AG04449 (cell line): ENCODE results near the gene KCNH8.

Source experiments
- CTCF ChIA-PET: fragments of 350-600 bp; formaldehyde crosslinking; extraction: SDS; loops from one replicate; lab custom pipeline; 2021; ENCODE audit warnings: antibody characterized with exemption; lab: Yijun Ruan, JAX
- POLR2A ChIA-PET: fragments of 400-600, 350-600 bp; formaldehyde crosslinking; extraction: SDS; loops from one replicate; lab custom pipeline; 2020; ENCODE audit warnings: antibody characterized with exemption, inconsistent platforms; lab: Yijun Ruan, JAX
- DNase-seq: peaks from one replicate; pipeline ENCODE4 v3.0.0-alpha.2; 2010; ENCODE audit warnings: low read depth, low spot score
- H3K4me3 ChIP-seq: 2 replicates; pipeline ENCODE4 v1.5.1; 2011; ENCODE audit warnings: low read depth, mild to moderate bottlenecking, control low read depth, low read length
- TF ChIP-seq, protein P1 (sequence below): IDR thresholded peaks from one replicate; pipeline ENCODE4 v1.5.1; 2011; ENCODE audit warnings: mild to moderate bottlenecking, moderate library complexity, low read length, control low read depth, inconsistent platforms; ENCODE audit not compliant: insufficient read depth; ENCODE audit errors: missing control alignments

The KCNH8 gene

DNA sequence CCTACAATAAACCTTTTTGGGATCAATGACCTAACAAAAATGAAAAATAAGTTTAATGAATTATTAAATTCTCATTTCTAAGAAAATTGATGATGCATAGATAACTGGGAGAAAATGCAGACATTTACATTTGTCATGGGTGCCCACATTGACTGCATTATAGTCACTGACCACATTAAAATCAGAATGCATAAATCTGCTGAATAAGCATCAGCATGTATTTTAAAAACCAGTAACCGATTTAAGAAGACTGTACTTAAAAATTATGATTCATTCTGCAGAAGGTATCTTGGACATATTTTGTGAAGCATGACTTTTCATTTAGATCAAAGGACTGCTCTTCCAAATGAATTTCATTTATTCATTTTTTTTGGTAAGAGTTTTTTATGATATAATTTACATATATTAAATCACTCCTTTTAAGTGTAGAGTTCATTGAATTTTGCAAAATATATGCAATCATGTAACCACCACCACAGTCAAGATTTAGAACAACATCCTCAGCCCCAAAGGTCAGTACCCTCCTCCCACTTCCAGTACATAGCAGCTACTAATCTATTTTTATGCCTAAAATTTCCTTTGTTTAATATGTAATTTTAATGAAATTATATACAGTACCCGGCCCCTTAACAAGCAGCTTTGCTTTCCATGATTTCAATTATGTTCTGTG, 11.8 kb downstream of the KCNH8 start:
- ChIA-PET CTCF (no interaction called here), POLR2A (no interaction called here)
- TF ChIP-seq, protein P1, sequence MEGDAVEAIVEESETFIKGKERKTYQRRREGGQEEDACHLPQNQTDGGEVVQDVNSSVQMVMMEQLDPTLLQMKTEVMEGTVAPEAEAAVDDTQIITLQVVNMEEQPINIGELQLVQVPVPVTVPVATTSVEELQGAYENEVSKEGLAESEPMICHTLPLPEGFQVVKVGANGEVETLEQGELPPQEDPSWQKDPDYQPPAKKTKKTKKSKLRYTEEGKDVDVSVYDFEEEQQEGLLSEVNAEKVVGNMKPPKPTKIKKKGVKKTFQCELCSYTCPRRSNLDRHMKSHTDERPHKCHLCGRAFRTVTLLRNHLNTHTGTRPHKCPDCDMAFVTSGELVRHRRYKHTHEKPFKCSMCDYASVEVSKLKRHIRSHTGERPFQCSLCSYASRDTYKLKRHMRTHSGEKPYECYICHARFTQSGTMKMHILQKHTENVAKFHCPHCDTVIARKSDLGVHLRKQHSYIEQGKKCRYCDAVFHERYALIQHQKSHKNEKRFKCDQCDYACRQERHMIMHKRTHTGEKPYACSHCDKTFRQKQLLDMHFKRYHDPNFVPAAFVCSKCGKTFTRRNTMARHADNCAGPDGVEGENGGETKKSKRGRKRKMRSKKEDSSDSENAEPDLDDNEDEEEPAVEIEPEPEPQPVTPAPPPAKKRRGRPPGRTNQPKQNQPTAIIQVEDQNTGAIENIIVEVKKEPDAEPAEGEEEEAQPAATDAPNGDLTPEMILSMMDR: no peak
- no peak for DNase-seq
- no peak overlapping the region for H3K4me3 ChIP-seq

DNA sequence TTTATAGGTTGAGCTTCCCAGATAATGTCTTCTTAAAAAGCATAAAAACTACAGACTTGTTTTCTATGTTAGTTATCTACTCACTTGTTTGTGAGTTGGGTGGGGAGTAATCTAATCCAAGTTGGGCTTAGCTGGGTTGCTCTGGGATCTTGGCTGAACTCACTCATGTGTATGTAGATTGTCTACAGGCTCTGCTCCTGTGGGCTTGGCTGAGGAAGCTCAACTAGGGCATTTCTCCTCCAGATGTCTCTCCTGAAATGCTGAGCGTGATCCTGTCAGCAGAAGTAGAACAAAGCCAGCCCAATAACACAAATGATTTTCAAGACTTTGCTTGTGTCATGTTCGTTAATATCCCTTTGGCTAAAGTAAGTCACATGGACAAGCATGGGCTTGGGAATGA, 17.3 kb downstream of the KCNH8 start:
- CTCF ChIA-PET: no interaction called here
- POLR2A ChIA-PET: no interaction called here
- no peak overlapping the region for H3K4me3 ChIP-seq
- no peak for DNase-seq
- TF ChIP-seq, protein P1: no peak

DNA sequence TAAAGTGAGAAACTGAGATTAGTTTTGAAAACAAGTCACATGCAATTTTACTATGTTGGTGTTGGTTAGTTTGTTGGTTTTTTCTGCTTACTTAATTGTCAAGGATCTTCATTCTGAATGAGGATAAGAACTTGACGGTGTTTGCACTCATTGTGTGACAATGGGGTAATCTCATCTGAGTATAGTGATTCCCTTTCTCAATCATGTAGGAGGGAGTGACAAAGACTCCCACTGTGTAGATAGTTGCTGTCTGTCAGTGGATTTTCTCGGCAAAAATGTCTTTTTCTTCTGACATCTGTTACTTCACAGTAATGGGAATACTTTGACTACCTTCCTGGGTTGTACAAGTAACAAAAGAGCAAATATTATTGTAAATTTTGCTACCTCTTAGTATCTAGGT, 23.5 kb downstream of the KCNH8 start:
- ChIA-PET POLR2A (no interaction called here), CTCF (no interaction called here)
- H3K4me3 ChIP-seq: no peak overlapping the region
- no peak for DNase-seq
- TF ChIP-seq, protein P1: no peak

DNA sequence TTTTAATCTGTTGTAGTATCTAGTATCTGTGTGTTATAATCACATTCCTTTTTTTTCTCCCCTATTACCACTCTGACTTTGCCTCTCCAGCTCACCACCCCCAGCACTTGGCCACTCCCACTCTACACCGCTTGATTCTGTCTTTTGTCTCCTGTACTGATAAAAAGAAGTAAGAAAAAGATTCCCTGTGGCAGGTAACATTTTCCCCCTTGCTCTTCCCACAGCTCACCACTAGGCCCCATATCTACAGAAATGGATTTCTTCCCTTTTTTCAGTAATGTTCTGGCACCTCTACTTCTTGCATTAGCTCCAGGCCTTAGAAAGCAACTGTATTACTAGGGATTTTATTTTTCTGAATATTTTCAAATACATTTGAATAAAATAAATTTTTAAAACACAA, 25.6 kb downstream of the KCNH8 start:
- TF ChIP-seq, protein P1: no peak
- DNase-seq: no peak
- ChIA-PET CTCF (no interaction called here), POLR2A (no interaction called here)
- H3K4me3 ChIP-seq: no peak overlapping the region

DNA sequence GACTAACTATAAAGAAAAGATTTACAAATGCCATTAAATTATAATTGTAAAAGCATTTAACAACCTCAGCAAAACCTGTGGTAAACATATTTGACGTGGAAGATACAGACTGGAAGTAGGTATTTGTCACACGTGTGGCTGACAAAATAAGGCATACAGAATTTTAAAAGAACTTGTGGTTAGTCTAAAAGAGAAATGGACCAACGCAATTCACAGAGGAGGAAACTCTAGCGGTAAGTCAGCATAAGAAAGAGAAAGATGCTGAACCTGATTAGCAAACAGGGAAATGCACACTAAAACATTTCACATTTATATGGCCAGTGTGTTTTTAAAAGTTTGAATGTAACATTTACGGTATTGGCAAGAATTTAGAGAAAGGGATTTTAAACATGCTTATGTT, 35.3 kb downstream of the KCNH8 start:
- no peak for DNase-seq
- ChIA-PET POLR2A (no interaction called here), CTCF (no interaction called here)
- TF ChIP-seq, protein P1: no peak
- H3K4me3 ChIP-seq: no peak overlapping the region

DNA sequence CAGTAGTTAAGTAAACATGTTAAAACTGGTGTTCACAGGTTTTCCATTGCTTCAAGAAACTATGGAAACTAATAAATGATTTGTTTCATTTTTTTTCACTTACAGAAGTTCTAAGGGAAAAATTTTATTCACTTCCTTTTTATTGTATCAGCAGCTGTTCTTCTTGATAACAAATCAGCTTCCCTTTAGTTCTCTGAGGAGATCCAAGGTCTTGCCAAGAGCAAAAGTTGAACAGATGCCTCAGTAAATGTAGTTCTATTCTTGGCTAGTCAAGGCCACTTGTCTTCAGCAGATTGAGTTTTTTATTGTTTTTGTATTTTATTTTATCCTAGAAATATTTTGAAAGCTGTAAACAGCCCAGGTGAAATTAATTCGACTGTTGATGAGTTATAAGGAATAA, 41.8 kb downstream of the KCNH8 start:
- ChIA-PET CTCF (no interaction called here), POLR2A (no interaction called here)
- no peak overlapping the region for H3K4me3 ChIP-seq
- no peak for DNase-seq
- TF ChIP-seq, protein P1: no peak
